HL-60 (cell line): ENCODE data around the gene DDX23.

Experiments
- CTCF ChIP-seq: IDR thresholded peaks from one replicate; pipeline ENCODE4 v1.5.1; 2011; ENCODE audit warnings: low read length, control low read depth, inconsistent platforms; ENCODE audit not compliant: insufficient read depth
- POLR2AphosphoS5 ChIP-seq: IDR thresholded peaks from 2 replicates; pipeline ENCODE4 v1.6.1; 2012; ENCODE audit warnings: low read depth
- REST ChIP-seq: IDR thresholded peaks from 2 replicates; pipeline ENCODE4 v1.6.1; 2012; ENCODE audit warnings: low read depth; ENCODE audit not compliant: insufficient replicate concordance

GRCh38 chr12:48827026-48827425 is 24.9 kb downstream of the DDX23 start:
- TF ChIP-seq CTCF (no peak), REST (no peak), POLR2AphosphoS5 (no peak)
